HG02623 (cell line): ENCODE measurements around the gene ERVK3-1.

Source experiments
- ATAC-seq: cut with Tn5 transposase; IDR thresholded peaks from one replicate; pipeline ENCODE4 v1.9.1; 2021; ENCODE audit warnings: moderate library complexity; ENCODE audit not compliant: unreplicated experiment

The ERVK3-1 gene

DNA sequence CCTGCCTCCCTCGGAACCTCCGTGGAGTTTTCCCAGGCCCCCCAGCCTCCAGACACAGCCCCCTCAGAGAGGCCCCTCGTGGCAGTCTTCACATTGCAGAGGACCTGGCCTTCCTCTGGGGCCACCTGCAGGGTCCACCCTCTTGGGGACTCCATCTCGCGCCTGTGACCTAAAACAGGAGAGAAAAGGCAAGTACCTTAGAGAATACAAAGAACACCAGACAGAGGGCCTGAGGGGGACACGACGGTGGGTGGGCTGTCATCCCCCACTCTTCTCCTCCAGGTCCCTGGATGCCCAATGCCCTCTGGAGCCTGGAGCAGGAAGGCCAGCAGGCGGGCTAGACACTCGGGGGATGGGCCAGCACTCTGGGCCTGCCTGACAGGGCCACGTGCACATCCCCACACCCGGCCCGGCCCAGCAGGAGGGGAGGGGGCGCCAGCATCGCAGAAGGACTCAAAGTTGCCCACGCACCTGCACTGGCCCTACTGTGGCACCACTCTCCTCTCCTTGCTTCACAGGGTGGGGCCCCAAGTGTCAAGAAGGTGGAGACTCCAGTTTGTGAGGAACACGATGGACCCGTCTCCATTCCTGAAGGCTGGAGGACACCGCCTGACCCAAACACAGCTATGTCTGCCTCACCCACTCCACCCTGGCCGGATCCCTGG lies 52.4 kb downstream of the ERVK3-1 start:
- no peak for ATAC-seq

DNA sequence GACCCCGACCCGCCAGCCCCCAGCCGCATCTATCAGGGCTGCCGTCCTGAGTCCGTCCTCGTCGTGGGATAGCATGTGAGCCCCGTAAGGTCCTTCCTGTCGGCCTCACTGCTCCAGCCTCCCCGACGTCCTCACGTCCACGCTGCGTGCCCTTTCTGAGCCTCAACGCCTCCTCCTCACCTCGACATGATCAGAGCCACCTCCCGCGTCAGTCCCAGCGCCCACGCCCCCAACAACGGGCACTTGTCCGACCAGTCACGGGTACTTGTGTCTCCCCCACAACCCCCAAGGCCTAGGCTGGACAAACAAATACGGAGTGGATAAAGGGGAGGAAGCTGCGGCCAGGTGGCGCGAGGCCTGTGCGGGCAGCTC lies 56.7 kb downstream of the ERVK3-1 start:
- ATAC-seq, result no peak

DNA sequence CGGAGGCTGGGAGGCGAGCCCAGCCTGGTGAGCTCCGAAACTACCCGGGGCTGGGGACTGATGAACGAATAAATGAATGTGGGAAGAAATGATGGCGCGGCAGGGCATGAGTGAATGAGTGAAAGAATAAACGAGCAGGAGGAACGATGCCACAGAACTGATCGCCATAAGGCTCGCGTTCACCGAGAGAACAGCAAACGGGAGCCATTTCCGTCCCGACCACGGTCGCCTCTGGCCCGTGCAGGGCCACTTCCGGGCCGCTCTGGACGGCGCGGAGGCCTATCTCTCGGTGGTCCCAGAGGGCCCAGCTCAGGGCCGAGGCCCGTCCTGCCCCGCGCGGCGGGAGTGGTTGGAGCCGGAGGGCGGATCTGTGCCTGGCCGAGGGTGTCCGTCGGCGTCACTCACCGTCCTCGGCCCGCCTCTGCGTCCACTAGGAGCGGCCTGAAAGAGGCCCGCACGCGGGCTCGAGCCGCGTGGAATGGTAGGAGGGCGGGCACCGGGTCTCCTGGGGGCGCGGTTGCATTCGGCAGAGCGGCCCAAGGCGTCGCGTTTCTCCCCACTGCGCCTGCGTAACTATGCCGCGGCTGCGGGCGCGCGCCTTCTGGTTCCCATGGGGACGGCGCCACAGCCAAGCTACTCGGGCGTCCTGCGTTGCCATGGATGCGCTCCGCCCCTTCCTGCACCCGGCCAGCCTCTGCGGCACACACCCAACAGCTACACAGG lies 57.3 kb downstream of the ERVK3-1 start, which contains the start of gene ZNF497:
Gene ZNF497 (minus strand): TSS at position 480 of the 723 bp plus-strand sequence. CDS start 5,116 bp downstream, outside the sequence.
- ATAC-seq, result peak; percentile 83

DNA sequence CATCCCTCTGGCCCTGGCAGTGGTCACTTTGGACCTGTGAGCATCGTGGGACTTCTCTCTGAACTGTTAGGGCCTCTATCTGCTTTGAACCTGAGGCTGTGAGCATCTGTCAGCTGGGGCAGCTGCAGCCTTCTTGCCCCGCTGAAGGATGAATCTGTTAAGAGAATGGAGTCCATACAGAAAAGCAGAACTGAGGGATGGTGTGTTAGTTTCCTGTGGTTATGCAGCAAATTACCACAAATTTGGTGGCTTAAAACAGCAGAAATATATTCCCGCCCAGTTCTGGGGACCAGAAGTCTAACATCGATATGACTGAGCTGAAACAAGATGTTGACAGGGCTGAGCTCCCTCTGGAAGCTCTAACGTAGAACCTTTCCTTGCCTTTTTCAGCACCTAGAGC lies 59.0 kb downstream of the ERVK3-1 start:
- no peak for ATAC-seq
